ENCODE results near the gene HK2.

The HK2 gene

GRCh38 chr2:74937221-74937880, 103.4 kb downstream of the HK2 start:
- DNase-seq (ENCODE audit: low read depth) = no peak

- DNase-seq (ENCODE audit: low read depth) = no peak
These were observed 104.3 kb downstream of the HK2 start for GRCh38 chr2:74938264-74938663.

- no peak for DNase-seq (ENCODE audit: low read depth)
These were observed 106.2 kb downstream of the HK2 start for GRCh38 chr2:74939919-74940812.

GRCh38 chr2:74941284-74941683, 107.4 kb downstream of the HK2 start:
- DNase-seq (ENCODE audit: low read depth) = no peak

GRCh38 chr2:74942263-74942662, 108.3 kb downstream of the HK2 start:
- DNase-seq (ENCODE audit: low read depth) = no peak
